Activated CD8-positive, alpha-beta memory T cell treated with anti-CD3 and anti-CD28 coated beads for 36 hours (primary cell): ENCODE data around the gene SNRNP40. TPM values are rescaled to one million over a fixed set of nuclear protein-coding genes. Genes with fewer than 3 reads are reported as not detected.

Experiments used
- total RNA-seq, 2 experiments: library from RNA; stranded (reverse); gene quantifications; one replicate each; pipeline ENCODE4 v1.2.3, GENCODE V29; 2021

Gene SNRNP40
- total RNA-seq, 2 experiments from 2014 or later, result 110 to 117 TPM

Other genes starting within 250 kb of the SNRNP40 start
- 100 to 1,000 TPM in 1 of 2 experiments, 10 to 100 TPM in 1; 94.9 to 104 TPM for gene PUM1, start 231.1 kb downstream of the SNRNP40 start, total RNA-seq
- not detected for gene NKAIN1, start 56.9 kb downstream of the SNRNP40 start, total RNA-seq
- 10 to 100 TPM; 30.3 to 34.3 TPM for gene ZCCHC17, start 244 bp upstream of the SNRNP40 start, total RNA-seq
- not detected for gene FABP3, start 76.3 kb upstream of the SNRNP40 start, total RNA-seq
- under 1 TPM in 1 of 2 experiments, not detected in 1; 0.29 TPM for gene SERINC2, start 116.4 kb upstream of the SNRNP40 start, total RNA-seq